HAP-1 (cell line): ENCODE results near the gene FAM227B.

ENCODE experiments used
- DNase-seq, 2 experiments: peaks; one replicate each; pipeline ENCODE4 v3.0.0-alpha.2; 2016 to 2020; ENCODE audit warnings: low spot score in 2 of 2
- H3K27me3 ChIP-seq: fragments of 250-450 bp; sonication (Bioruptor Pico); 2 replicates; pipeline ENCODE4 v1.5.1; 2020; ENCODE audit warnings: low read depth, mild to moderate bottlenecking, moderate library complexity
- H3K36me3 ChIP-seq: fragments of 250-450 bp; sonication (Bioruptor Pico); replicated peaks from 2 replicates; pipeline ENCODE4 v1.5.1; 2020; ENCODE audit warnings: mild to moderate bottlenecking
- H3K4me1 ChIP-seq: fragments of 250-450 bp; sonication (Bioruptor Pico); 2 replicates; pipeline ENCODE4 v1.5.1; 2020; ENCODE audit warnings: mild to moderate bottlenecking
- H3K4me3 ChIP-seq: fragments of 250-450 bp; sonication (Bioruptor Pico); 2 replicates; pipeline ENCODE4 v1.5.1; 2020; ENCODE audit warnings: mild to moderate bottlenecking, moderate library complexity
- H3K9me3 ChIP-seq: fragments of 250-450 bp; sonication (Bioruptor Pico); 2 replicates; pipeline ENCODE4 v1.5.1; 2020; ENCODE audit warnings: mild to moderate bottlenecking, moderate library complexity
- in situ Hi-C: fragments of 300-500 bp; cut with MboI; formaldehyde crosslinking; loops from 3 replicates; pipeline ENCODE4 v1.14.3; 2020; ENCODE audit warnings: low sequenced_read_pairs, inconsistent platforms, mixed read lengths

FAM227B gene

GRCh38 chr15:49436751-49437150 lies 183.9 kb downstream of the FAM227B start:
- Histone ChIP-seq H3K36me3 (no peaks in the 10 kb centered on the region), H3K4me1 (peaks cover 7% of the 10 kb centered on the region), H3K27me3 (no peaks in the 10 kb centered on the region), H3K4me3 (no peak overlapping the region), H3K9me3 (no peaks in the 10 kb centered on the region)
- DNase-seq, result no peak
- in situ Hi-C loops, result no loop called here

GRCh38 chr15:49435174-49435573 lies 185.4 kb downstream of the FAM227B start:
- no peaks in the 10 kb centered on the region for H3K9me3 ChIP-seq
- peaks cover 5% of the 10 kb centered on the region for H3K4me1 ChIP-seq
- in situ Hi-C loops, result no loop called here
- DNase-seq, result no peak
- H3K36me3 ChIP-seq, result no peaks in the 10 kb centered on the region
- no peak overlapping the region for H3K4me3 ChIP-seq
- H3K27me3 ChIP-seq, result no peaks in the 10 kb centered on the region

GRCh38 chr15:49430046-49430445 lies 190.6 kb downstream of the FAM227B start:
- Histone ChIP-seq H3K4me1 (no peaks in the 10 kb centered on the region), H3K9me3 (no peaks in the 10 kb centered on the region), H3K27me3 (no peaks in the 10 kb centered on the region), H3K36me3 (no peaks in the 10 kb centered on the region), H3K4me3 (no peak overlapping the region)
- in situ Hi-C loops, result no loop called here
- no peak for DNase-seq

GRCh38 chr15:49428409-49429095 lies 192.1 kb downstream of the FAM227B start:
- Histone ChIP-seq H3K4me1 (no peaks in the 10 kb centered on the region), H3K4me3 (no peak overlapping the region), H3K9me3 (no peaks in the 10 kb centered on the region), H3K27me3 (no peaks in the 10 kb centered on the region), H3K36me3 (no peaks in the 10 kb centered on the region)
- in situ Hi-C loops, result no loop called here
- DNase-seq, result no peak

GRCh38 chr15:49427372-49427771 lies 193.2 kb downstream of the FAM227B start:
- Histone ChIP-seq H3K9me3 (no peaks in the 10 kb centered on the region), H3K4me3 (no peak overlapping the region), H3K27me3 (no peaks in the 10 kb centered on the region), H3K36me3 (no peaks in the 10 kb centered on the region), H3K4me1 (peaks cover 6% of the 10 kb centered on the region; the same call in 1 of the 2 replicates)
- in situ Hi-C loops, result no loop called here
- DNase-seq, result no peak

GRCh38 chr15:49424954-49425353 lies 195.7 kb downstream of the FAM227B start:
- in situ Hi-C loops, result loop anchor here (25.0 kb wide), 1 partner anchor 563 kb away; no protein-coding TSS in a partner anchor
- Histone ChIP-seq H3K4me3 (no peak overlapping the region), H3K36me3 (no peaks in the 10 kb centered on the region), H3K4me1 (peaks cover 6% of the 10 kb centered on the region; the same call in 1 of the 2 replicates), H3K9me3 (no peaks in the 10 kb centered on the region), H3K27me3 (no peaks in the 10 kb centered on the region)
- DNase-seq, result no peak

- no peak for DNase-seq
- Histone ChIP-seq H3K27me3 (no peaks in the 10 kb centered on the region), H3K4me1 (peaks cover 6% of the 10 kb centered on the region; the same call in 1 of the 2 replicates), H3K4me3 (no peak overlapping the region), H3K9me3 (no peaks in the 10 kb centered on the region), H3K36me3 (no peaks in the 10 kb centered on the region)
- in situ Hi-C loops, result loop anchor here (25.0 kb wide), 1 partner anchor 562 kb away; no protein-coding TSS in a partner anchor
Measured at GRCh38 chr15:49423901-49424550, 196.6 kb downstream of the FAM227B start.

- H3K4me3 ChIP-seq, result no peak within 1 kb of the TSS
- H3K27me3 ChIP-seq, result no peaks in the 10 kb centered on the region
- DNase-seq, result peak; percentile 23 to 72
- H3K9me3 ChIP-seq, result no peaks in the 10 kb centered on the region
- in situ Hi-C loops, result loop anchor here (25.0 kb wide), 1 partner anchor 561 kb away; no protein-coding TSS in a partner anchor
- no peaks in the 10 kb centered on the region for H3K36me3 ChIP-seq
- peaks cover 6% of the 10 kb centered on the region; the same call in 1 of the 2 replicates for H3K4me1 ChIP-seq
Measured at GRCh38 chr15:49423021-49423420, 197.6 kb downstream of the FAM227B start, which contains the start of gene FGF7. FGF7 (plus strand) TSS chr15:49423242; CDS start chr15:49424298, 1,056 bp downstream.

GRCh38 chr15:49421991-49422390 lies 198.6 kb downstream of the FAM227B start:
- Histone ChIP-seq H3K4me1 (peaks cover 6% of the 10 kb centered on the region; the same call in 1 of the 2 replicates), H3K36me3 (no peaks in the 10 kb centered on the region), H3K4me3 (no peak overlapping the region), H3K9me3 (no peaks in the 10 kb centered on the region), H3K27me3 (no peaks in the 10 kb centered on the region)
- in situ Hi-C loops, result loop anchor here (25.0 kb wide), 1 partner anchor 560 kb away; no protein-coding TSS in a partner anchor
- peak; percentile 49 to 73 for DNase-seq

GRCh38 chr15:49418811-49419210 lies 201.8 kb downstream of the FAM227B start:
- no peak for DNase-seq
- in situ Hi-C loops, result loop anchor here (25.0 kb wide), 1 partner anchor 557 kb away; no protein-coding TSS in a partner anchor

GRCh38 chr15:49415638-49416037 lies 205.0 kb downstream of the FAM227B start:
- H3K4me1 ChIP-seq, result no peaks in the 10 kb centered on the region
- H3K4me3 ChIP-seq, result no peak overlapping the region
- H3K27me3 ChIP-seq, result no peaks in the 10 kb centered on the region
- DNase-seq, result no peak
- H3K9me3 ChIP-seq, result no peaks in the 10 kb centered on the region
- H3K36me3 ChIP-seq, result no peaks in the 10 kb centered on the region
- in situ Hi-C loops, result loop anchor here (25.0 kb wide), 1 partner anchor 553 kb away; no protein-coding TSS in a partner anchor

More at GRCh38 chr15:49418811-49419210, 201.8 kb downstream of the FAM227B start:
- H3K9me3 ChIP-seq, result no peaks in the 10 kb centered on the region
- peaks cover 6% of the 10 kb centered on the region; the same call in 1 of the 2 replicates for H3K4me1 ChIP-seq
- no peaks in the 10 kb centered on the region for H3K36me3 ChIP-seq
- H3K4me3 ChIP-seq, result no peak overlapping the region
- H3K27me3 ChIP-seq, result no peaks in the 10 kb centered on the region

GRCh38 chr15:49415149-49415548 lies 205.5 kb downstream of the FAM227B start:
- Histone ChIP-seq H3K9me3 (no peaks in the 10 kb centered on the region), H3K4me3 (no peak overlapping the region), H3K36me3 (no peaks in the 10 kb centered on the region), H3K27me3 (no peaks in the 10 kb centered on the region), H3K4me1 (no peaks in the 10 kb centered on the region)
- no peak for DNase-seq
- in situ Hi-C loops, result loop anchor here (25.0 kb wide), 1 partner anchor 553 kb away; no protein-coding TSS in a partner anchor

- in situ Hi-C loops, result loop anchor here (25.0 kb wide), 1 partner anchor 550 kb away; no protein-coding TSS in a partner anchor
- Histone ChIP-seq H3K4me3 (no peak overlapping the region), H3K4me1 (no peaks in the 10 kb centered on the region), H3K27me3 (peaks cover 8% of the 10 kb centered on the region), H3K36me3 (no peaks in the 10 kb centered on the region), H3K9me3 (no peaks in the 10 kb centered on the region)
- DNase-seq, result no peak
Measured at GRCh38 chr15:49412797-49413196, 207.8 kb downstream of the FAM227B start.

- no peaks in the 10 kb centered on the region for H3K4me1 ChIP-seq
- no peak overlapping the region for H3K4me3 ChIP-seq
- H3K36me3 ChIP-seq, result no peaks in the 10 kb centered on the region
- no peaks in the 10 kb centered on the region for H3K9me3 ChIP-seq
- peaks cover 8% of the 10 kb centered on the region for H3K27me3 ChIP-seq
- no peak for DNase-seq
- in situ Hi-C loops, result loop anchor here (25.0 kb wide), 1 partner anchor 548 kb away; no protein-coding TSS in a partner anchor
Measured at GRCh38 chr15:49410641-49411040, 210.0 kb downstream of the FAM227B start.
